C4-2B (cell line): ENCODE results near the gene PSD.
A peak's percentile ranks its signal among the peaks of the same experiment; 100 is the strongest.

Source experiments
- H3K27ac ChIP-seq: fragments of 450-650 bp; 2 replicates; pipeline ENCODE4 v1.5.1; 2017
- CTCF ChIP-seq: fragments of 450-650 bp; conservative IDR thresholded peaks from 2 replicates; pipeline ENCODE4 v1.5.1; 2017; ENCODE audit warnings: mild to moderate bottlenecking
- ZFX ChIP-seq: fragments of 450-650 bp; IDR thresholded peaks from 2 replicates; pipeline ENCODE4 v1.6.1; 2017

Gene PSD

GRCh38 chr10:102404361-102405107 is 14.1 kb downstream of the PSD start:
- no peak overlapping the region for H3K27ac ChIP-seq
- TF ChIP-seq ZFX (no peak), CTCF (no peak)

- TF ChIP-seq CTCF, result no peak
- no peak for TF ChIP-seq ZFX
- H3K27ac ChIP-seq, result no peak overlapping the region
Measured at GRCh38 chr10:102403115-102403514, 15.5 kb downstream of the PSD start.

GRCh38 chr10:102402512-102402896 is 16.1 kb downstream of the PSD start:
- TF ChIP-seq CTCF (no peak), ZFX (no peak)
- H3K27ac ChIP-seq, result no peak overlapping the region

DNA sequence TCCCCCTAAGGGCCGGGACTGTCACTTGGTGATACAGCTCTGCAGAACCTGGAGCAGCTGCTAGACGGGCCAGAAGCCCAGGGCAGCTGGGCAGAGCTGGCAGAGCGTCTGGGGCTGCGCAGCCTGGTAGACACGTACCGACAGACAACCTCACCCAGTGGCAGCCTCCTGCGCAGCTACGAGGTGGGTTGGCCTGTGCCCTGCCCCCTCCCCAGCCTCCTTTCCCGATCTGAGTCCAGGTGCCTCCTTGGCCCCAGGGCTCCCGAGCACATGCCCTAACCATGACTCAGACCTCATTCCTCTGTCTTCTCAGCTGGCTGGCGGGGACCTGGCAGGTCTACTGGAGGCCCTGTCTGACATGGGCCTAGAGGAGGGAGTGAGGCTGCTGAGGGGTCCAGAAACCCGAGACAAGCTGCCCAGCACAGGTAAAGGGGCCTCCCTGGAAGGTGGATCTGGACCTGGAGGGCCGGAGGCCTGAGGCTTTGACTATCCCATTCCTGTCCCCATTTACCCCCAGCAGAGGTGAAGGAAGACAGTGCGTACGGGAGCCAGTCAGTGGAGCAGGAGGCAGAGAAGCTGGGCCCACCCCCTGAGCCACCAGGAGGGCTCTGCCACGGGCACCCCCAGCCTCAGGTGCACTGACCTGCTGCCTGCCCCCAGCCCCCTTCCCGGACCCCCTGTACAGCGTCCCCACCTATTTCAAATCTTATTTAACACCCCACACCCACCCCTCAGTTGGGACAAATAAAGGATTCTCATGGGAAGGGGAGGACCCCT is 16.7 kb downstream of the PSD start:
- no peak overlapping the region for H3K27ac ChIP-seq
- TF ChIP-seq ZFX (no peak), CTCF (no peak)

DNA sequence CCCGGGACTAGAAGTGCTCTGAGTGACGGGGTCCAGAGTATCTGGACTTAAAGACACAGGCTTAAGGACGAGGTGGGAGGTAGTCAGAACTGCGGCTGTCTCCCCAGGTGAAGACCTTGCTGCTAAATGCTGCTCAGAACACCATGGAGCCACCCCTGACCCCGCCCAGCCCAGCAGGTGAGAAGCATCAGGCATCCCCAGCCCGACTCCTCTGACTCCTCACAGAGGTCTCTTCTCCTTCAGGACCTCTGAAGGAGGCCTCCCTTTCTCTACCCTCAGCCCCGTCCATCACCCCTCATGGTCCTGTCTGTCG is 17.3 kb downstream of the PSD start:
- no peak overlapping the region for H3K27ac ChIP-seq
- no peak for TF ChIP-seq ZFX
- no peak for TF ChIP-seq CTCF

GRCh38 chr10:102400598-102401341 is 17.8 kb downstream of the PSD start:
- TF ChIP-seq ZFX (no peak), CTCF (no peak)
- no peak overlapping the region for H3K27ac ChIP-seq

- TF ChIP-seq CTCF (no peak), ZFX (no peak)
- H3K27ac ChIP-seq, result peak overlapping the region; percentile 69
Measured at GRCh38 chr10:102400076-102400475, 18.5 kb downstream of the PSD start.
